H9 (cell line): ENCODE data around the gene MREG. TPM values are rescaled to one million over a fixed set of nuclear protein-coding genes. Genes with fewer than 3 reads are reported as not detected.

Experiments used
- DNase-seq: peaks from one replicate; pipeline ENCODE4 v3.0.0-alpha.2; 2017
- H2AFZ ChIP-seq: one replicate; pipeline ENCODE4 v1.6.1; 2013; ENCODE audit warnings: mild to moderate bottlenecking, low read length, control low read depth, moderate library complexity
- H2AK5ac ChIP-seq: 2 replicates; pipeline ENCODE4 v1.6.1; 2013; ENCODE audit warnings: low read length, control low read depth, mixed read lengths; ENCODE audit not compliant: insufficient read length
- H2BK120ac ChIP-seq: one replicate; pipeline ENCODE4 v1.6.1; 2013; ENCODE audit warnings: low read depth, mild to moderate bottlenecking, low read length, control low read depth, inconsistent platforms; ENCODE audit not compliant: poor library complexity, severe bottlenecking
- H2BK12ac ChIP-seq: 2 replicates; pipeline ENCODE4 v1.6.1; 2013; ENCODE audit warnings: low read length, control low read depth, mixed read lengths, low read depth; ENCODE audit not compliant: insufficient read length
- H2BK15ac ChIP-seq: 2 replicates; pipeline ENCODE4 v1.6.1; 2013; ENCODE audit warnings: low read depth, low read length, control low read depth
- H2BK20ac ChIP-seq: one replicate; pipeline ENCODE4 v1.6.1; 2013; ENCODE audit warnings: low read depth, mild to moderate bottlenecking, low read length, control low read depth, inconsistent platforms; ENCODE audit not compliant: poor library complexity, severe bottlenecking
- H2BK5ac ChIP-seq: 2 replicates; pipeline ENCODE4 v1.6.1; 2013; ENCODE audit warnings: low read length, control low read depth, mixed read lengths; ENCODE audit not compliant: insufficient read length
- H3K14ac ChIP-seq: 2 replicates; pipeline ENCODE4 v1.6.1; 2013; ENCODE audit warnings: low read length, control low read depth; ENCODE audit not compliant: insufficient read depth
- H3K18ac ChIP-seq: 2 replicates; pipeline ENCODE4 v1.6.1; 2013; ENCODE audit warnings: low read depth, mild to moderate bottlenecking, mixed read lengths, low read length, control low read depth; ENCODE audit not compliant: insufficient read length
- H3K23ac ChIP-seq: 2 replicates; pipeline ENCODE4 v1.6.1; 2013; ENCODE audit warnings: low read length, control low read depth, mixed read lengths, low read depth; ENCODE audit not compliant: insufficient read length
- H3K23me2 ChIP-seq: 2 replicates; pipeline ENCODE4 v1.6.1; 2013; ENCODE audit warnings: low read depth, mild to moderate bottlenecking, mixed read lengths, low read length, control low read depth; ENCODE audit not compliant: insufficient read length, poor library complexity, severe bottlenecking
- H3K27ac ChIP-seq: 2 replicates; pipeline ENCODE4 v1.5.1; 2013; ENCODE audit warnings: low read length, control low read depth, mixed read lengths, low read depth; ENCODE audit not compliant: insufficient read length
- H3K27me3 ChIP-seq: 2 replicates; pipeline ENCODE4 v1.6.1; 2013; ENCODE audit warnings: low read length, control low read depth, inconsistent platforms; ENCODE audit not compliant: insufficient read depth
- H3K4ac ChIP-seq: 2 replicates; pipeline ENCODE4 v1.6.1; 2013; ENCODE audit warnings: low read depth, mild to moderate bottlenecking, control low read depth, inconsistent platforms, low read length, moderate library complexity
- H3K4me1 ChIP-seq: 2 replicates; pipeline ENCODE4 v1.6.1; 2013; ENCODE audit warnings: low read length, control low read depth, inconsistent platforms; ENCODE audit not compliant: insufficient read depth
- H3K4me2 ChIP-seq: 2 replicates; pipeline ENCODE4 v1.6.1; 2013; ENCODE audit warnings: low read length, control low read depth, mixed read lengths; ENCODE audit not compliant: insufficient read length, insufficient read depth
- H3K56ac ChIP-seq: 2 replicates; pipeline ENCODE4 v1.6.1; 2013; ENCODE audit warnings: low read depth, mild to moderate bottlenecking, mixed read lengths, low read length, control low read depth; ENCODE audit not compliant: insufficient read length
- H3K79me1 ChIP-seq: 2 replicates; pipeline ENCODE4 v1.6.1; 2013; ENCODE audit warnings: low read depth, mild to moderate bottlenecking, moderate library complexity, low read length, control low read depth, inconsistent platforms; ENCODE audit not compliant: insufficient read depth, poor library complexity, severe bottlenecking
- H3K79me2 ChIP-seq: 2 replicates; pipeline ENCODE4 v1.6.1; 2013; ENCODE audit warnings: low read length, control low read depth, inconsistent platforms; ENCODE audit not compliant: insufficient read depth
- H3K9ac ChIP-seq: 2 replicates; pipeline ENCODE4 v1.6.1; 2013; ENCODE audit warnings: low read length, control low read depth, mixed read lengths; ENCODE audit not compliant: insufficient read length; ENCODE audit errors: extremely low read depth
- H3K9me3 ChIP-seq: one replicate; pipeline ENCODE4 v1.6.1; 2013; ENCODE audit warnings: low read depth, low read length, inconsistent platforms; ENCODE audit not compliant: control insufficient read depth
- H3T11ph ChIP-seq: one replicate; pipeline ENCODE4 v1.6.1; 2013; ENCODE audit warnings: mild to moderate bottlenecking, low read length, control low read depth, inconsistent platforms
- H4K20me1 ChIP-seq: one replicate; pipeline ENCODE4 v1.6.1; 2013; ENCODE audit not compliant: control insufficient read depth, insufficient read length, insufficient read depth
- H4K5ac ChIP-seq: 2 replicates; pipeline ENCODE4 v1.6.1; 2013; ENCODE audit warnings: low read depth, mild to moderate bottlenecking, mixed read lengths, low read length, control low read depth; ENCODE audit not compliant: insufficient read length
- H4K8ac ChIP-seq: replicated peaks from 2 replicates; pipeline ENCODE4 v1.6.1; 2013; ENCODE audit warnings: low read length, control low read depth, mixed read lengths, low read depth; ENCODE audit not compliant: insufficient read length
- H4K91ac ChIP-seq: 2 replicates; pipeline ENCODE4 v1.6.1; 2013; ENCODE audit warnings: low read depth, mild to moderate bottlenecking, moderate library complexity, mixed read lengths, low read length, control low read depth; ENCODE audit not compliant: insufficient read length
- H3K27ac Mint-ChIP-seq, 3 experiments: 2 replicates in 2 of 3; 3 replicates in 1 of 3; pipeline ENCODE4 v1.8.0; 2020 to 2021; ENCODE audit warnings: mixed read lengths in 3 of 3, mild to moderate bottlenecking in 1 of 3, moderate library complexity in 1 of 3
- H3K27me3 Mint-ChIP-seq: 2 replicates; pipeline ENCODE4 v1.8.0; 2021; ENCODE audit warnings: low read depth, mild to moderate bottlenecking, moderate library complexity, mixed read lengths
- H3K36me3 Mint-ChIP-seq, 3 experiments: 2 replicates in 2 of 3; 3 replicates in 1 of 3; pipeline ENCODE4 v1.8.0; 2020 to 2021; ENCODE audit warnings: low read depth in 3 of 3, mixed read lengths in 3 of 3; ENCODE audit not compliant: insufficient read depth in 1 of 3
- H3K4me1 Mint-ChIP-seq, 2 experiments: 2 replicates each; pipeline ENCODE4 v1.8.0; 2020; ENCODE audit warnings: mixed read lengths in 2 of 2
- H3K4me3 Mint-ChIP-seq, 2 experiments: 2 replicates in 1 of 2; 3 replicates in 1 of 2; pipeline ENCODE4 v1.8.0; 2020 to 2021; ENCODE audit warnings: mild to moderate bottlenecking in 2 of 2, mixed read lengths in 2 of 2, moderate library complexity in 1 of 2
- H3K9me3 Mint-ChIP-seq, 2 experiments: 2 replicates in 1 of 2; 3 replicates in 1 of 2; pipeline ENCODE4 v1.8.0; 2020; ENCODE audit warnings: mild to moderate bottlenecking in 2 of 2, mixed read lengths in 2 of 2, moderate library complexity in 1 of 2
- WGBS: extraction: QIAGEN DNeasy Blood & Tissue Kit; methylation state at CpG from one replicate; pipeline ENCODE4 v1.1.7; 2013; ENCODE audit warnings: missing lambda C conversion rate, low lambda C conversion rate, mixed read lengths; ENCODE audit not compliant: insufficient read length; ENCODE audit errors: extremely low coverage; 5-methylcytosine and 5-hydroxymethylcytosine counted together
- total RNA-seq: library from RNA; stranded (reverse); gene quantifications from 2 replicates; pipeline ENCODE4 v1.2.1, GENCODE V29; 2021
- TF ChIP-seq, protein P1 (sequence below): fragments of 200-600 bp; sonication (generic); conservative IDR thresholded peaks from 3 replicates; pipeline ENCODE4 v1.8.0; 2021; ENCODE audit warnings: antibody characterized with exemption, mild to moderate bottlenecking

The MREG gene
- total RNA-seq, 1 experiment from 2014 or later: 21.8 TPM

DNA sequence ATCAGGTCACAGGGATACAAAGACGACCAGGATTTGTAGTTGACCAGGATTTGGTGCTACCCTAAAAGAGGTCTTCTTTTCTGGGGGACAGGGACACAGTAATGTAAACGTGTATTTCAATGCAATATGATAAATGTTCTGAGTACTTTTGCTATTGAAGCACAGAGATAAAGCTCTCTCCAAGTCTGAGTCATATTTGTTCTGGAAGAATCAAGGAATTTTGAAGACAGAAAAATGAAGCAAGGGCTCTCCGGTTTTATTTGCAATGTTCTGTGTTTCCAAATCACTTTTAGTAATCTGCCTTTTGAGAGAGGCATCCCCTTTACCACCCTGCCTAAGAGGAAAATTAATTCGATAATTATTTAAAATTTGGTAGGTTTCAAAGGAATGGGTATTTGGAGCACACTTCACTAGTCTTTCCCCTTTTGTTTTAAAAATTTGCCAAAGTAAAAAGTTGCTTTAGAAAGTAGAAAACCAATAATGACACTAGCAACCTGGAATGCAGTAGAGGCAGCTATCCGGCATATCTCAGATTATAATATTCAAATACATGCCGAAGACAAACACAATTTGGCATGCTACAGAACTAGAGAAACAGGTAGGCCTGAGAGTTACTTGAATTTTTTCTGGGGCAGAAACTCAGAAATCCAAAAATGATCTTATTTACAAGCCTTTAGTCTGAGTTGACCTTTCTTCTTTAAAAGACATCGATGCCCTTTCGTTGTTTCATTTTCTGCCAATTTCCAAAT, 82.7 kb downstream of the MREG start:
- Mint-ChIP-seq H3K9me3 (no peaks in the 10 kb centered on the region; a peak in 1 of 5 replicates), H3K36me3 (peaks cover 0 to 27% (median 5%) of the 10 kb centered on the region in 3 experiments; a peak in 5 of 7 replicates), H3K4me3 (no peak overlapping the region), H3K27me3 (no peaks in the 10 kb centered on the region; the same call in 1 of the 2 replicates), H3K27ac (no peak overlapping the region), H3K4me1 (peaks cover 30 to 37% of the 10 kb centered on the region in 2 experiments)
- Histone ChIP-seq H4K8ac (no peak overlapping the region), H2BK20ac (no peak overlapping the region), H2BK15ac (no peak overlapping the region), H3K23ac (no peak overlapping the region), H3T11ph (no peak overlapping the region), H4K91ac (no peak overlapping the region), H3K4ac (no peak overlapping the region), H3K18ac (no peak overlapping the region), H3K27me3 (no peaks in the 10 kb centered on the region), H3K79me2 (no peaks in the 10 kb centered on the region), H3K4me1 (peaks cover 2% of the 10 kb centered on the region; the same call in 1 of the 2 replicates), H2AK5ac (no peak overlapping the region), H4K20me1 (no peaks in the 10 kb centered on the region), H3K79me1 (no peaks in the 10 kb centered on the region), H3K56ac (no peak overlapping the region), H2BK12ac (no peak overlapping the region), H3K9ac (no peak overlapping the region), H2BK5ac (no peak overlapping the region), H3K14ac (no peak overlapping the region), H2BK120ac (no peak overlapping the region), H3K23me2 (no peaks in the 10 kb centered on the region), H4K5ac (no peak overlapping the region), H3K4me2 (no peak overlapping the region), H3K9me3 (peaks cover 7% of the 10 kb centered on the region), H2AFZ (no peak overlapping the region), H3K27ac (no peak overlapping the region)
- WGBS: no CpG with 5 or more reads among the region's 8 CpGs
- DNase-seq: no peak
- TF ChIP-seq, protein P1, sequence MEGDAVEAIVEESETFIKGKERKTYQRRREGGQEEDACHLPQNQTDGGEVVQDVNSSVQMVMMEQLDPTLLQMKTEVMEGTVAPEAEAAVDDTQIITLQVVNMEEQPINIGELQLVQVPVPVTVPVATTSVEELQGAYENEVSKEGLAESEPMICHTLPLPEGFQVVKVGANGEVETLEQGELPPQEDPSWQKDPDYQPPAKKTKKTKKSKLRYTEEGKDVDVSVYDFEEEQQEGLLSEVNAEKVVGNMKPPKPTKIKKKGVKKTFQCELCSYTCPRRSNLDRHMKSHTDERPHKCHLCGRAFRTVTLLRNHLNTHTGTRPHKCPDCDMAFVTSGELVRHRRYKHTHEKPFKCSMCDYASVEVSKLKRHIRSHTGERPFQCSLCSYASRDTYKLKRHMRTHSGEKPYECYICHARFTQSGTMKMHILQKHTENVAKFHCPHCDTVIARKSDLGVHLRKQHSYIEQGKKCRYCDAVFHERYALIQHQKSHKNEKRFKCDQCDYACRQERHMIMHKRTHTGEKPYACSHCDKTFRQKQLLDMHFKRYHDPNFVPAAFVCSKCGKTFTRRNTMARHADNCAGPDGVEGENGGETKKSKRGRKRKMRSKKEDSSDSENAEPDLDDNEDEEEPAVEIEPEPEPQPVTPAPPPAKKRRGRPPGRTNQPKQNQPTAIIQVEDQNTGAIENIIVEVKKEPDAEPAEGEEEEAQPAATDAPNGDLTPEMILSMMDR: no peak
